Esophagus mucosa (tissue), 1 donor: ENCODE results near the gene PHLDB1. TPM values are rescaled to one million over a fixed set of nuclear protein-coding genes. Genes with fewer than 3 reads are reported as not detected.
A peak's percentile ranks its signal among the peaks of the same experiment; 100 is the strongest.
"Not testable (repeated sequence)": the region's sequence is repeated elsewhere in the genome, so short reads cannot be mapped to it uniquely, and the experiment has no call there.

Experiments used
- ATAC-seq: fragments of 200-7000 bp; cut with Tn5 transposase; one replicate; pipeline ENCODE4 v1.9.1; 2020
- total RNA-seq: library from RNA; stranded (reverse); gene quantifications from one replicate; pipeline ENCODE4 v1.2.4, GENCODE V29; 2023
- donor health status: DM: yes; HTN: yes; CAD: no.

Gene PHLDB1
- 9.3 TPM for total RNA-seq

- ATAC-seq = peak; percentile 19
These were observed at the start of gene PHLDB1 for GRCh38 chr11:118607401-118608359. Gene PHLDB1, plus strand, starts transcription at chr11:118607615. Its CDS starts 6,222 bp downstream, at chr11:118613837.

GRCh38 chr11:118560806-118561205 lies 46.6 kb upstream of the PHLDB1 start:
- ATAC-seq = no peak

- ATAC-seq = peak; percentile 32
These were observed 42.4 kb upstream of the PHLDB1 start for GRCh38 chr11:118565051-118565450.

- ATAC-seq = no peak
These were observed 37.7 kb upstream of the PHLDB1 start for GRCh38 chr11:118569670-118570069.

- ATAC-seq = no peak
These were observed 36.6 kb upstream of the PHLDB1 start for GRCh38 chr11:118570787-118571186.

- not testable (repeated sequence) for ATAC-seq
These were observed 35.7 kb upstream of the PHLDB1 start for GRCh38 chr11:118571701-118572060.

GRCh38 chr11:118572061-118572980 lies 35.1 kb upstream of the PHLDB1 start, which contains the start of gene ARCN1:
Gene ARCN1, plus strand, starts transcription at chr11:118572409. Its CDS starts 139 bp downstream, at chr11:118572548.
- ATAC-seq = peak; percentile 80

- ATAC-seq = peak; percentile 47
These were observed 34.3 kb upstream of the PHLDB1 start for GRCh38 chr11:118572981-118573550.

- no peak for ATAC-seq
These were observed 32.8 kb upstream of the PHLDB1 start for GRCh38 chr11:118574636-118575035.

GRCh38 chr11:118577995-118578394 lies 29.4 kb upstream of the PHLDB1 start:
- ATAC-seq = not testable (repeated sequence)

GRCh38 chr11:118581057-118581456 lies 26.4 kb upstream of the PHLDB1 start:
- ATAC-seq = no peak

- ATAC-seq = no peak
These were observed 19.5 kb upstream of the PHLDB1 start for GRCh38 chr11:118587952-118588351.

GRCh38 chr11:118592616-118593367 lies 14.6 kb upstream of the PHLDB1 start:
- no peak for ATAC-seq

GRCh38 chr11:118594984-118595383 lies 12.4 kb upstream of the PHLDB1 start:
- not testable (repeated sequence) for ATAC-seq

- ATAC-seq = no peak
These were observed 10.9 kb upstream of the PHLDB1 start for GRCh38 chr11:118596224-118597146.

- ATAC-seq = no peak
These were observed 9.9 kb upstream of the PHLDB1 start for GRCh38 chr11:118597556-118597955.

GRCh38 chr11:118602331-118602730 lies 5.1 kb upstream of the PHLDB1 start:
- no peak for ATAC-seq

- ATAC-seq = not testable (repeated sequence)
These were observed 3.7 kb upstream of the PHLDB1 start for GRCh38 chr11:118603709-118604108.

GRCh38 chr11:118604566-118604965 lies 2.8 kb upstream of the PHLDB1 start:
- ATAC-seq = no peak

- no peak for ATAC-seq
These were observed 2.1 kb upstream of the PHLDB1 start for GRCh38 chr11:118605116-118605867.
